Parathyroid adenoma (tissue), 2 donors: ENCODE results near the gene ADGRV1.

Experiments used
- H2AFZ ChIP-seq: fragments of 300-600 bp; sonication (generic); one replicate; pipeline ENCODE4 v1.7.0; 2017; ENCODE audit warnings: antibody characterized with exemption, mild to moderate bottlenecking
- H3K27ac ChIP-seq: fragments of 300-600 bp; sonication (generic); one replicate; pipeline ENCODE4 v1.7.0; 2017
- H3K27me3 ChIP-seq: fragments of 300-600 bp; sonication (generic); one replicate; pipeline ENCODE4 v1.7.0; 2017; ENCODE audit warnings: low read length; ENCODE audit not compliant: control insufficient read depth, insufficient read depth
- H3K36me3 ChIP-seq: fragments of 300-600 bp; sonication (generic); one replicate; pipeline ENCODE4 v1.7.0; 2017; ENCODE audit warnings: low read length; ENCODE audit not compliant: control insufficient read depth, insufficient read depth
- H3K4me1 ChIP-seq: fragments of 300-600 bp; sonication (generic); one replicate; pipeline ENCODE4 v1.7.0; 2017; ENCODE audit warnings: control low read depth
- H3K4me2 ChIP-seq: fragments of 300-600 bp; sonication (generic); one replicate; pipeline ENCODE4 v1.7.0; 2017; ENCODE audit warnings: low read length
- H3K4me3 ChIP-seq: fragments of 300-600 bp; sonication (generic); one replicate; pipeline ENCODE4 v1.7.0; 2017; ENCODE audit warnings: low read depth, low read length
- H3K79me2 ChIP-seq: fragments of 300-600 bp; sonication (generic); one replicate; pipeline ENCODE4 v1.7.0; 2017; ENCODE audit warnings: control low read depth
- H3K9ac ChIP-seq: fragments of 300-600 bp; sonication (generic); one replicate; pipeline ENCODE4 v1.7.0; 2017; ENCODE audit warnings: mild to moderate bottlenecking
- H3K9me3 ChIP-seq: fragments of 300-600 bp; sonication (generic); one replicate; pipeline ENCODE4 v1.7.0; 2017; ENCODE audit warnings: low read length; ENCODE audit not compliant: control insufficient read depth
- CTCF ChIP-seq: fragments of 300-600 bp; sonication (generic); IDR thresholded peaks from one replicate; pipeline ENCODE4 v1.7.0; 2017; ENCODE audit warnings: antibody characterized with exemption, mild to moderate bottlenecking
- donor health status: primary hyperparathyroidism.

Gene ADGRV1

DNA sequence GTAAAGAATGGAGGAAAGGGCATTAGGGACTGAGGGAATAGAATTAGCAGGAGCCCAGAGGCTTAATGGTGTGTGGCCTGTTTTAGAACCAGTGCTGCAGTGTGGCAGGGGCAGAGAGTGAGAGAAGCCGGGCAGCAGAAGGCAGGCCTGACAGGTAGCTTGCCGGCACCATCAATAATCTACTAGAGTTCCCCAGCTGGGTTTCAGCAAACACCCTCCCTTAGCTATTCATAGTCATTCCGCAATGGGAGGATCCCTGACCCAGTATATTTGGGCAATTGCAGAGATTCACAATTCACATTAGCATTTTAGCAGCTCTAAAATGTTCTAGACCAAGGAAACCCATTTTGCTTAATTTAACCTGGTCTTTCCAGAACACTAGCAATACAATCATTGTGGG, 596.7 kb downstream of the ADGRV1 start:
- Histone ChIP-seq H3K9ac (no peak overlapping the region), H3K4me2 (no peak overlapping the region), H3K79me2 (no peaks in the 10 kb centered on the region), H2AFZ (no peak overlapping the region), H3K27me3 (no peaks in the 10 kb centered on the region), H3K4me1 (no peaks in the 10 kb centered on the region), H3K9me3 (no peaks in the 10 kb centered on the region), H3K27ac (no peak overlapping the region), H3K4me3 (no peak overlapping the region), H3K36me3 (no peaks in the 10 kb centered on the region)
- no peak for TF ChIP-seq CTCF

DNA sequence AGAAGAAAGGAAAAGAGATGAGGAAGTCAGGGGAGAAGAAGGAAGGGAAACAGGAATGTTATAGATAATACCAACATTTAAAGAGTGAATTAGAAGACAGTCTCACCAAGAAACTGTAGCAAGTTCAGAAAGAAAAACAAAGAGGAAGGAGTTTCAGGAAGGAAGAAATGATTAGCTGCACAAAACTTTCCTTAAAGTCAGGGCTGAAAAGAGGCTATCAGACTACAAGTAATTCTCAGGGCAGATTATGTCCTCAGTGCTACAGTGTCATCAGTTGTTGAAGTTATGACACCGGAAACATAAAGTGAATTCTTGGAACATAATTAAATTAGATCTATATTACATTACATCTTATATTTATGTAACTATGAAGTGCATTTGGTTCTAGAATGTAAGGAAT, 597.6 kb downstream of the ADGRV1 start:
- H3K4me3 ChIP-seq: no peak overlapping the region
- H3K79me2 ChIP-seq: no peaks in the 10 kb centered on the region
- H3K4me1 ChIP-seq: no peaks in the 10 kb centered on the region
- H3K4me2 ChIP-seq: no peak overlapping the region
- no peaks in the 10 kb centered on the region for H3K27me3 ChIP-seq
- H3K9me3 ChIP-seq: no peaks in the 10 kb centered on the region
- no peak for TF ChIP-seq CTCF
- no peak overlapping the region for H2AFZ ChIP-seq
- H3K9ac ChIP-seq: no peak overlapping the region
- H3K36me3 ChIP-seq: no peaks in the 10 kb centered on the region
- H3K27ac ChIP-seq: no peak overlapping the region

DNA sequence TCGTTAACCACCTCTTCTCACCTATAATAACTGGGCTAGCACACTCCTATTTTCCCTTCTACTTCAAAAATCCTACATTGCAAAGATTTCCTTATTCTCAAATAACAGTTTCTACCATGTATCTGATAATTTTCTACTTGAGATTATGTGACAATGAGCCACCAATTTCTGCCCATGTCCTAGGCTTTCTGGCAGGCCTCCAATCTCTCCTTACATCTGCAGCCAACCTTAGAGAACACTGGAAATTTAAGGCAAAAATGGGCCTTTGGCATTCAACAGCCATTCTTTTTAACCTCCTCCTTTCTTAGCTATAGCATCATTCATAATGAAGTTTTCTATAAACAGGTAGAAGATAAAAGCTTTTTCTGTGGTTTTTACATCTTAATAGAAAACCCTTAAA, 599.4 kb downstream of the ADGRV1 start:
- Histone ChIP-seq H3K4me2 (no peak overlapping the region), H3K27ac (no peak overlapping the region), H2AFZ (no peak overlapping the region), H3K79me2 (no peaks in the 10 kb centered on the region), H3K4me3 (no peak overlapping the region), H3K9ac (no peak overlapping the region), H3K36me3 (no peaks in the 10 kb centered on the region), H3K27me3 (no peaks in the 10 kb centered on the region), H3K4me1 (no peaks in the 10 kb centered on the region), H3K9me3 (no peaks in the 10 kb centered on the region)
- TF ChIP-seq CTCF: no peak

GRCh38 chr5:91159647-91160046, 601.0 kb downstream of the ADGRV1 start:
- Histone ChIP-seq H3K79me2 (no peaks in the 10 kb centered on the region), H3K4me3 (no peak overlapping the region), H2AFZ (no peak overlapping the region), H3K4me2 (no peak overlapping the region), H3K9me3 (no peaks in the 10 kb centered on the region), H3K27me3 (no peaks in the 10 kb centered on the region), H3K27ac (no peak overlapping the region), H3K4me1 (no peaks in the 10 kb centered on the region), H3K36me3 (no peaks in the 10 kb centered on the region), H3K9ac (no peak overlapping the region)
- no peak for TF ChIP-seq CTCF

GRCh38 chr5:91160714-91161285, 602.2 kb downstream of the ADGRV1 start:
- no peak overlapping the region for H2AFZ ChIP-seq
- no peak for TF ChIP-seq CTCF
- H3K4me2 ChIP-seq: no peak overlapping the region
- H3K4me3 ChIP-seq: no peak overlapping the region
- no peaks in the 10 kb centered on the region for H3K36me3 ChIP-seq
- no peaks in the 10 kb centered on the region for H3K27me3 ChIP-seq
- no peaks in the 10 kb centered on the region for H3K4me1 ChIP-seq
- H3K79me2 ChIP-seq: no peaks in the 10 kb centered on the region
- H3K9ac ChIP-seq: no peak overlapping the region
- no peaks in the 10 kb centered on the region for H3K9me3 ChIP-seq
- H3K27ac ChIP-seq: no peak overlapping the region
